ENCODE data around the gene PDE6B. TPM values are rescaled to one million over a fixed set of nuclear protein-coding genes. Genes with fewer than 3 reads are reported as not detected.

PDE6B gene
- total and polyA plus RNA-seq, 3 experiments from 2014 or later: 9.3 to 21.5 (median 10.1) TPM

DNA sequence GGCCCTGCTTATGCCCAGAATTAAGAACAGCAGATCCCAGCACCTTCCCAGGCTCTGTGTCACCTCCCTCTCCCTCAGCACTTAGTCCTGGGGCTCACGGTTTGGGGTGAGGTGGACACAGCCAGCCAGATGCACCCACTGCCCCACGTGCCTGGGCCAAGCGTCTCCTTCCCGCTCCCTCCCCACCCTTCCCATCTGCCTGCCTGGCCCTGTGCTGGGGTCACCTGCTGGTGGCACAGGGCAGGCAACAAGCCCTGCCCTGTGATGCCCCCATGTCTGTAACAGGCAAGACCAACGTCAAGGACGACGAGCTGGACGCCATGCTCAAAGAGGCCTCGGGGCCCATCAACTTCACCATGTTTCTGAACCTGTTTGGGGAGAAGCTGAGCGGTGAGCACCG, 54.3 kb downstream of the PDE6B start:
- H3K36me3 Mint-ChIP-seq: no peaks in the 10 kb centered on the region
- Histone ChIP-seq H3K36me3 (ENCODE audit: insufficient read depth, low read length) (no peaks in the 10 kb centered on the region), H3K4me3 (ENCODE audit: low read length) (no peak overlapping the region), H3K4me1 (ENCODE audit: insufficient read depth, low read length) (peaks cover 9% of the 10 kb centered on the region), H3K27me3 (ENCODE audit: insufficient read depth, low read length, poor library complexity, severe bottlenecking) (no peaks in the 10 kb centered on the region), H3K27ac (ENCODE audit: low read depth, low read length) (no peak overlapping the region), H3K9me3 (ENCODE audit: low read length) (no peaks in the 10 kb centered on the region)
- peak overlapping the region in 2 of 8 donors; percentile 17 to 38 for H3K27ac Mint-ChIP-seq
- H3K27me3 Mint-ChIP-seq: no peaks in the 10 kb centered on the region
- H3K9me3 Mint-ChIP-seq: no peaks in the 10 kb centered on the region
- ChIA-PET CTCF (no interaction called here), POLR2A (no interaction called here)
- H3K4me1 Mint-ChIP-seq: peaks cover 0 to 28% (median 5%) of the 10 kb centered on the region in 3 donors
- peak overlapping the region in 1 of 7 donors; percentile 36 for H3K4me3 Mint-ChIP-seq
- DNase-seq: no peak

DNA sequence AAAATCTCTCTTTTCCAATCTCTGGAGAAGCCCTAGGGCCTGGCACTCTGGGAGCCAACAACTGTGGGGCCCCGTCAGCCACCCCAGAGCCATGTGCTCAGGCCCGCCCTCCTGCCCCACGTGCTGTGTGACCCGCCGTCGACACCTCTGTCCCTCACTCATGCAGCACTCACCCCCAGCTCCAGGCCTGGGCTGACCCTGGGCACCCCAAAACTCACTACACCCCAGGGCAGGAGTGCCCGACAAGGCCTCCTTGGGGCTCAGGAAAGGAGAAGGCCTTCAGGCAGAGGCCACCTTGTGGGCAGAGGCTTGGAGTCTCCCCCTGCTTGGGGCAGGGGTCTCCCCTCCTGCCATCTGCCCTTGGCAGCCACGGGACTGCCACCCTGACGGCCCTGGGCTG, 54.7 kb downstream of the PDE6B start:
- no peaks in the 10 kb centered on the region for H3K9me3 ChIP-seq (ENCODE audit: low read length)
- no peak for DNase-seq
- H3K4me1 Mint-ChIP-seq: peaks cover 0 to 30% (median 7%) of the 10 kb centered on the region in 3 donors
- CTCF ChIA-PET: no interaction called here
- no peaks in the 10 kb centered on the region for H3K36me3 Mint-ChIP-seq
- POLR2A ChIA-PET: interaction anchor here (1.3 kb wide), 1 partner anchor 16 kb away, joined by 4 read pairs; no protein-coding TSS in a partner anchor
- H3K27ac ChIP-seq (ENCODE audit: low read depth, low read length): no peak overlapping the region
- no peak overlapping the region for H3K4me3 ChIP-seq (ENCODE audit: low read length)
- H3K27me3 Mint-ChIP-seq: peaks cover 0 to 2% of the 10 kb centered on the region in 2 donors
- H3K27ac Mint-ChIP-seq: peak overlapping the region in 3 of 8 donors; percentile 77 to 84 (median 81)
- no peaks in the 10 kb centered on the region for H3K36me3 ChIP-seq (ENCODE audit: insufficient read depth, low read length)
- peak overlapping the region in 6 of 7 donors; percentile 62 to 88 (median 69) for H3K4me3 Mint-ChIP-seq
- no peaks in the 10 kb centered on the region for H3K27me3 ChIP-seq (ENCODE audit: insufficient read depth, low read length, poor library complexity, severe bottlenecking)
- H3K4me1 ChIP-seq (ENCODE audit: insufficient read depth, low read length): peaks cover 5% of the 10 kb centered on the region
- H3K9me3 Mint-ChIP-seq: no peaks in the 10 kb centered on the region

DNA sequence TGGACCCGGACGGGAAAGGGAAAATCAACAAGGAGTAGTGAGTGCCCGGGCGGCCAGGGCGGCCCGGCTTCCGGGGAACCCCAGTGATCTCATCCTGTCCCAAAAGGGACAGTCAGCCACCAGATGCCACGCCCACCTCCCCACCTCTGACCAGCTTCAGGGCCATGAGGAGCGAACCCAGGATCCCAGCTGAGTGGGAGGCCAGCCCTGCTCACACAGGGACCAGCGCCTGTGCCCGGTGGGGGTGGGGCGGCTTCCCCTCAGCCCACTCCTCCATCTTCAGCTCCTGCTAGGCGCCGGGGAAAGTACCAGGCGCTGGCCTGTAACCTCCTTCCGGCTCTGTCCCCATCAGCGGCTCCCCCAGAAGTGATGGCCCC, 55.2 kb downstream of the PDE6B start:
- Histone ChIP-seq H3K4me1 (ENCODE audit: insufficient read depth, low read length) (peaks cover under 1% of the 10 kb centered on the region), H3K27ac (ENCODE audit: low read depth, low read length) (no peak overlapping the region), H3K9me3 (ENCODE audit: low read length) (no peaks in the 10 kb centered on the region), H3K36me3 (ENCODE audit: insufficient read depth, low read length) (no peaks in the 10 kb centered on the region), H3K4me3 (ENCODE audit: low read length) (peak overlapping the region; percentile 41), H3K27me3 (ENCODE audit: insufficient read depth, low read length, poor library complexity, severe bottlenecking) (no peaks in the 10 kb centered on the region)
- ChIA-PET POLR2A (interaction anchor here (1.3 kb wide), 1 partner anchor 16 kb away, joined by 4 read pairs; no protein-coding TSS in a partner anchor), CTCF (no interaction called here)
- peaks cover 0 to 28% (median 6%) of the 10 kb centered on the region in 3 donors for H3K4me1 Mint-ChIP-seq
- H3K9me3 Mint-ChIP-seq: no peaks in the 10 kb centered on the region
- no peaks in the 10 kb centered on the region for H3K36me3 Mint-ChIP-seq
- peaks cover under 1 to 6% of the 10 kb centered on the region in 2 donors for H3K27me3 Mint-ChIP-seq
- H3K4me3 Mint-ChIP-seq: peak overlapping the region; percentile 61 to 88 (median 66)
- H3K27ac Mint-ChIP-seq: peak overlapping the region in 6 of 8 donors; percentile 77 to 84 (median 82)
- DNase-seq: peak in 1 of 5 donors; percentile 42

DNA sequence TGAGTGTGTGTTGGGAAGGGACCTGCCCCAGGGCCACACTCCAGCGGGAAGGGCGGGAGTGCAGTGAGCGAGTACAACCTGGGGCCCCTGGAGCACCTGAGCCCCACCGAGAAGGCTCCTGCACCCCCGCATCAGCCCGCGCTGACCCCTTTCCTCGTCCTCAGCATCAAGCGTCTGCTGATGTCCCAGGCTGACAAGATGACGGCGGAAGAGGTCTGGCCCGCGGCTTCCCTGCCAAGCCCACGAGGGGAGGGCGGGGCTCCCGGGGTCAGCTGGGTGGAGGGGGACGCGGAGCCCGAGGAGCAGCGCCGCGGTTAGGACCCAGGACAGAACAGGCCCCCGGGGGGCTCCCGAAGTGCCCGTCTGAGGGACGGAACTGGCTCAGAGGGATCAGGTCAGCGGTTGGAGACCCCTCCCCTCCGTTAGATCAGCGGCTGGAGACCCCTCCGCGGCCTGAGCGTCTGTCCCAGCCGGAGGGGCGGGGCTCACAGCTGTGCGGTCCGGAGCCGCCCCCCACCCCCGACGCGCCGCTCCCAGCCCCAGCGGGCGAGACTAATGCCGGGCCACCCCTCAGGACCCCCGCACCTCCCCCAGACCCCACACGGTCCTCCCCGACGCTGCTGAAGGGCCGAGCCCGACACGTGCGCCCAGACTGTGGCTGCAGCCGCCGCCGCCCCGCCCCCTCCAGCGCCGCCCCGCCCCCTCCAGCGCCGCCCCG, 55.7 kb downstream of the PDE6B start:
- H3K4me1 Mint-ChIP-seq: peaks cover 0 to 27% (median 6%) of the 10 kb centered on the region in 3 donors
- peak; percentile 32 to 77 (median 53) for DNase-seq
- H3K4me3 ChIP-seq (ENCODE audit: low read length): peak overlapping the region; percentile 41
- no peak overlapping the region for H3K27ac ChIP-seq (ENCODE audit: low read depth, low read length)
- peaks cover 2 to 7% of the 10 kb centered on the region in 2 donors for H3K27me3 Mint-ChIP-seq
- H3K4me3 Mint-ChIP-seq: peak overlapping the region; percentile 61 to 88 (median 66)
- no peaks in the 10 kb centered on the region for H3K4me1 ChIP-seq (ENCODE audit: insufficient read depth, low read length)
- no peaks in the 10 kb centered on the region for H3K36me3 ChIP-seq (ENCODE audit: insufficient read depth, low read length)
- peak overlapping the region in 6 of 8 donors; percentile 77 to 84 (median 82) for H3K27ac Mint-ChIP-seq
- no peaks in the 10 kb centered on the region for H3K9me3 ChIP-seq (ENCODE audit: low read length)
- CTCF ChIA-PET: no interaction called here
- no peaks in the 10 kb centered on the region for H3K9me3 Mint-ChIP-seq
- POLR2A ChIA-PET: interaction anchor here (1.3 kb wide), 1 partner anchor 17 kb away, joined by 4 read pairs; no protein-coding TSS in a partner anchor
- H3K36me3 Mint-ChIP-seq: no peaks in the 10 kb centered on the region
- H3K27me3 ChIP-seq (ENCODE audit: insufficient read depth, low read length, poor library complexity, severe bottlenecking): no peaks in the 10 kb centered on the region

DNA sequence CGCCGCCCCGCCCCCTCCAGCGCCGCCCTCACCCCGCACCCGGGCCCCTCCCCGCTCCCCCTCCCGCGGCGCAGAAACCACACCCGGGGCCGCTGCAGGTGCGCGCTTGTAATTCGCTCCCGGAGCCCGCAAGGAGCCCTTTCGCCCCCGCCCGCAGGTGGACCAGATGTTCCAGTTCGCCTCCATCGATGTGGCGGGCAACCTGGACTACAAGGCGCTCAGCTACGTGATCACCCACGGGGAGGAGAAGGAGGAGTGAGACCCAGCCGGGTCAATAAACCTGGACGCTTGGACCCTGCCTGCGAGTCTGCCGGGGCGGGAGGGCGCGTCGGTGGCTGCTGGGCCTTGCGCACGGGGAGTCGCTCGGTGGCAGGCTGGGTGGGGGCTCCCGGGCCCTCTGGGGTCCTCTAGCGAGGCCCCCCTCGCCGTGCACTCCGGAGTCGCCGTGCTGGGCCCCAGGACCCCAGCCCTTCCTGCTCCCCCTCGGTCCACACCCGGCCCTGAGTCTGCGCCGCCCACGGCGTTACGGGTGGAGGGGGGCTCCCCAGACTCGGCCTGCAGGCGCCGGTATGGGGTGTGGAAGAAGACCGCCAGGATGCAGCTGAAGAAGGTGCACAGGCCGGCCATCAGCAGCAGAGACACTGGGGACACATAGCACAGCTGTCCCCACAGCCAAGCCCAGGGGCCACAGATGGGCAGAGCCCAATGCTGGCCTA, 56.5 kb downstream of the PDE6B start:
- peak overlapping the region in 4 of 7 donors; percentile 22 to 49 (median 32) for H3K4me3 Mint-ChIP-seq
- POLR2A ChIA-PET: no interaction called here
- peak in 4 of 5 donors; percentile 37 to 74 (median 58) for DNase-seq
- Histone ChIP-seq H3K9me3 (ENCODE audit: low read length) (no peaks in the 10 kb centered on the region), H3K36me3 (ENCODE audit: insufficient read depth, low read length) (no peaks in the 10 kb centered on the region), H3K4me1 (ENCODE audit: insufficient read depth, low read length) (no peaks in the 10 kb centered on the region), H3K27ac (ENCODE audit: low read depth, low read length) (no peak overlapping the region), H3K4me3 (ENCODE audit: low read length) (no peak overlapping the region), H3K27me3 (ENCODE audit: insufficient read depth, low read length, poor library complexity, severe bottlenecking) (no peaks in the 10 kb centered on the region)
- CTCF ChIA-PET: no interaction called here
- H3K36me3 Mint-ChIP-seq: no peaks in the 10 kb centered on the region
- peaks cover 0 to 27% (median 6%) of the 10 kb centered on the region in 3 donors for H3K4me1 Mint-ChIP-seq
- H3K27me3 Mint-ChIP-seq: peaks cover 2 to 7% of the 10 kb centered on the region in 2 donors
- peak overlapping the region in 1 of 8 donors; percentile 50 for H3K27ac Mint-ChIP-seq
- H3K9me3 Mint-ChIP-seq: no peaks in the 10 kb centered on the region

DNA sequence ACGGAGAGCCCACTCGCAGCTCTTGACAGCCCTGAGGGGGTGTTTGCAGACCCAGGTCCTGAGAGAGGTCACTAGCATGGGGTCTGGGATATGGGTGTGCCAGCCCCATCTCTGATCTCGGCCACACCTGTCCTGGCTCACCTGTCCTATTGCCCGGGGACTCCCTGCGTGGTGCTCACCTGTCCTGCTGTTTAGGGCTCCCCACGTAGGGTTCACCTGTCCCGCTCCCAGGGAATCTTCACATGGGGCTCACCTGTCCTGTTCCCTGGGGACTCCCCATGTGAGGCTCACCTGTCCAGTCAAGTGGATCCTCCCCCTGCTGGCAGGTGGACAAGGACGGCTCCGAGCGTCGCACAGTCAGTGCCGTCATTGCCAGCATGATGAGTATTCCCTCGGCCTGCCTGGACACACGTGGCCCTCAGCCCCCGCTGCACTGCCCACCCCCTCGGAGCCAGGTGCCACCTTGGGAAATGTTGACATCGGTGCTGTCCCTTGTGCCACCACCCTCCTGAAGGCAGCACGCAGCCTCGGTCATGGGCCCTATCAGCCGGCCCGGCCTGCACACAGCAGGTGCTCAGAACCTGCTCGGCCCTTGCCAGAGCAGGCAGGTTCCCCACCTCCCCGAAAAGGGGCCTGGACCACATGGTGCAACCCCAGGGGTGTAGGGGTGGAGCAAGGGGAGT, 57.3 kb downstream of the PDE6B start:
- Mint-ChIP-seq H3K9me3 (no peaks in the 10 kb centered on the region), H3K27ac (no peak overlapping the region)

DNA sequence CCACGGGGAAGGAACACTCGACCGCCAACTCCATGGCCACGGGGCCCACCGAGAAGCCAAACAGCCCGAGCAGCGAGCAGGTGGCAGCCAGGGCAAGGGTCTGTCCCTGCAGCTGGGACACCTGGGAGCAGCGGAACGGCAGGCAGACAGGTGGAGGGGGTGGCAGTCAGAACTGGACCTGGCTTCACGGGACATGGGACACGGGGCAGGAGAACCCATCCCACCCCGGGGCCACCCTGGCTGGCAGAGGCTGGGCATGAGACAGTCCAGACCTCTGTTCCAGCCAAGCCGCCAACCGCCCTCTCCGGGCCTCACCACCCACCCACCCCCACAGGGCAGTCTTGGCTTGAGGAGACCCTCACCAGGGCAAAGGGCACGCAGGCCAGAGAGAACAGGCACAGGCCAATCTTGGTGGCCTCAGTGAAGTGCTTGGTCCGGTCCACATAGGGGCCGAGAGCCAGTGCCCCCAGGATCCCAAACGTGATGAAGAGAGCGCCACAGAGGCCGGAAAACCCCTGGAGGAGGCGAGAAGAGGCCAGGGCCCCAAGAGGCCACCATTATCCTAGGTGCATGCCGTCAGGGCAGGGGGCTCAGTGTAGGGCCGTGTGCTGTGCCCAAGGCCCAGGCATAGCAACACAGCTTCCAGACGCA, 58.0 kb downstream of the PDE6B start:
- POLR2A ChIA-PET: no interaction called here

More for the DNA sequence above, 57.3 kb downstream of the PDE6B start:
- POLR2A ChIA-PET: no interaction called here
- Mint-ChIP-seq H3K27me3 (peaks cover 2 to 9% of the 10 kb centered on the region in 2 donors), H3K4me1 (peaks cover 0 to 27% (median 6%) of the 10 kb centered on the region in 3 donors), H3K36me3 (no peaks in the 10 kb centered on the region), H3K4me3 (peak overlapping the region in 3 of 7 donors; percentile 22 to 49 (median 32))
- Histone ChIP-seq H3K4me1 (ENCODE audit: insufficient read depth, low read length) (no peaks in the 10 kb centered on the region), H3K9me3 (ENCODE audit: low read length) (no peaks in the 10 kb centered on the region), H3K27ac (ENCODE audit: low read depth, low read length) (no peak overlapping the region), H3K4me3 (ENCODE audit: low read length) (no peak overlapping the region), H3K27me3 (ENCODE audit: insufficient read depth, low read length, poor library complexity, severe bottlenecking) (no peaks in the 10 kb centered on the region), H3K36me3 (ENCODE audit: insufficient read depth, low read length) (no peaks in the 10 kb centered on the region)
- CTCF ChIA-PET: no interaction called here
- DNase-seq: no peak

More for the DNA sequence above, 58.0 kb downstream of the PDE6B start:
- Histone ChIP-seq H3K9me3 (ENCODE audit: low read length) (no peaks in the 10 kb centered on the region), H3K4me3 (ENCODE audit: low read length) (no peak overlapping the region), H3K27me3 (ENCODE audit: insufficient read depth, low read length, poor library complexity, severe bottlenecking) (no peaks in the 10 kb centered on the region), H3K4me1 (ENCODE audit: insufficient read depth, low read length) (no peaks in the 10 kb centered on the region), H3K27ac (ENCODE audit: low read depth, low read length) (no peak overlapping the region), H3K36me3 (ENCODE audit: insufficient read depth, low read length) (no peaks in the 10 kb centered on the region)
- Mint-ChIP-seq H3K27ac (no peak overlapping the region), H3K4me3 (peak overlapping the region in 1 of 7 donors; percentile 54), H3K36me3 (no peaks in the 10 kb centered on the region), H3K4me1 (peaks cover 0 to 32% (median 6%) of the 10 kb centered on the region in 3 donors), H3K9me3 (no peaks in the 10 kb centered on the region), H3K27me3 (peaks cover 2 to 12% of the 10 kb centered on the region in 2 donors)
- no peak for DNase-seq
- CTCF ChIA-PET: no interaction called here

Data from CD8-positive, alpha-beta memory T cell (primary cell).